Adrenal gland (tissue), 12 donors: Measurements from ENCODE around the gene ACAD8. TPM values are rescaled to one million over a fixed set of nuclear protein-coding genes. Genes with fewer than 3 reads are reported as not detected.

Experiments
- DNase-seq, 7 donors: peaks; one replicate each; pipeline ENCODE4 v3.0.0-alpha.2; 2019 to 2020
- H3K27ac ChIP-seq, 5 donors: fragments of 200-600 bp; sonication (generic) in 4 of 5; 1 replicate in 3 of 5; 2 replicates in 2 of 5; pipeline versions ENCODE4 v1.5.1 to v1.8.0; 2016 to 2020; ENCODE audit warnings: mild to moderate bottlenecking in 1 of 5
- H3K27me3 ChIP-seq: fragments of 200-600 bp; 2 replicates; pipeline ENCODE4 v1.8.0; 2021
- H3K36me3 ChIP-seq, 2 donors: fragments of 200-600 bp; replicated peaks in 1 of 2; 1 replicate in 1 of 2; 2 replicates in 1 of 2; pipeline versions ENCODE4 v1.5.1 to v1.8.0; 2018 to 2022
- H3K4me1 ChIP-seq, 2 donors: fragments of 200-600 bp; replicated peaks in 1 of 2; 1 replicate in 1 of 2; 2 replicates in 1 of 2; pipeline versions ENCODE4 v1.5.1 to v1.8.0; 2018 to 2021
- H3K4me3 ChIP-seq, 4 donors: fragments of 200-600 bp; sonication (generic) in 3 of 4; one replicate each; pipeline ENCODE4 v1.5.1; 2016 to 2018
- H3K9me3 ChIP-seq, 3 donors: fragments of 200-600 bp; sonication (generic) in 1 of 3; replicated peaks in 1 of 3; 1 replicate in 2 of 3; 2 replicates in 1 of 3; pipeline versions ENCODE4 v1.5.1 to v1.8.0; 2016 to 2021
- CTCF ChIP-seq, 6 experiments: fragments of 450-650 bp in 4 of 6; fragments of 200-600 bp in 2 of 6; sonication (generic) in 1 of 6; IDR thresholded peaks; 1 replicate in 5 of 6; 2 replicates in 1 of 6; pipeline versions ENCODE4 v1.5.1 to v1.8.0; 2016 to 2021; ENCODE audit warnings: antibody characterized with exemption in 6 of 6, mild to moderate bottlenecking in 2 of 6, moderate library complexity in 1 of 6
- POLR2A ChIP-seq, 2 donors: fragments of 450-650 bp; IDR thresholded peaks; one replicate each; pipeline ENCODE4 v1.6.1; 2017; ENCODE audit warnings: antibody characterized with exemption in 2 of 2, mild to moderate bottlenecking in 2 of 2, moderate library complexity in 1 of 2
- WGBS, 4 donors: extraction: QIAGEN DNeasy Blood & Tissue Kit in 2 of 4; methylation state at CpG; one replicate each; pipeline versions ENCODE4 v1.1.5 to v1.1.7; 2013 to 2017; 5-methylcytosine and 5-hydroxymethylcytosine counted together
- intact Hi-C, 2 donors: fragments of 100-400 bp; cut with DNase I; formaldehyde crosslinking; loops; one replicate each; pipeline versions ENCODE4 v1.14.1 to v1.15.0; 2022 to 2023
- polyA plus RNA-seq, 3 donors: library from polyadenylated mRNA; stranded (reverse); fragments of 200-250 nt in 2 of 3; fragments of 350-450 nt in 1 of 3; fragmentation: Illumina TruSeq in 1 of 3; extraction: RNeasy Lipid Tissue Mini Kit (QIAGEN cat#74804) in 1 of 3; gene quantifications; one replicate each; pipeline ENCODE4 v1.2.3, GENCODE V29; 2013 to 2014
- total RNA-seq, 9 donors: library from RNA; depleted of rRNA in 4 of 9; stranded (reverse); fragments of >200 nt in 4 of 9; fragments of 120-200 nt in 1 of 9; fragmentation: NEBNext Ultra II Directional in 1 of 9; extraction: Animal tissue kit (Norgen Biotek cat#: 25700) in 1 of 9; gene quantifications; one replicate each; pipeline versions ENCODE4 v1.1.0 to v1.2.4, GENCODE V29; 2013 to 2023
- donor health status: healthy with polysubstance abuse.
- donor health status: Bipolar disorder and iron deficiency.
- donor health status: DM: yes; HTN: yes; CAD: no.
- donor health status: DM: no; HTN: no; CAD: no.
- donor health status: DM: no; HTN: no; CAD: no.
- donor health status: DM: yes; HTN: yes; CAD: no.

ACAD8 gene
- total and polyA plus RNA-seq, 12 donors: 22.4 to 45.0 (median 35.0) TPM

- DNase-seq: peak; percentile 95 to 99 (median 98)
- Histone ChIP-seq H3K4me3 (peak within 1 kb of the TSS; percentile 63 to 97 (median 70)), H3K4me1 (peaks cover 14 to 46% of the 10 kb centered on the region in 2 donors), H3K36me3 (peaks cover 0 to 10% of the 10 kb centered on the region in 2 donors), H3K27me3 (no peaks in the 10 kb centered on the region), H3K9me3 (no peaks in the 10 kb centered on the region), H3K27ac (peak within 1 kb of the TSS; percentile 62 to 92 (median 89))
- intact Hi-C loops: no loop called here
- WGBS, 4 donors: 0 to 1% (median 0%) methylated on average over 29 to 89 of the region's 89 CpGs
- TF ChIP-seq CTCF (IDR thresholded peaks at IDR 0.05) (peak in 1 of 6 experiments; percentile 6), POLR2A (IDR thresholded peaks at IDR 0.05) (peak; percentile 85 to 93)
Observed at GRCh38 chr11:134223836-134224709, 29.3 kb upstream of the ACAD8 start, which contains the start of the genes NCAPD3 and VPS26B. TSS of gene NCAPD3 (minus strand) at chr11:134223967. CDS start at chr11:134223926, 41 bp downstream. TSS of gene VPS26B (plus strand) at chr11:134224671. CDS start at chr11:134225123, 452 bp downstream.

GRCh38 chr11:134224710-134225664 is 28.4 kb upstream of the ACAD8 start:
- Histone ChIP-seq H3K36me3 (peaks cover 0 to 2% of the 10 kb centered on the region in 2 donors), H3K9me3 (no peaks in the 10 kb centered on the region), H3K27ac (peak overlapping the region; percentile 57 to 92 (median 89)), H3K4me1 (peaks cover 14 to 55% of the 10 kb centered on the region in 2 donors), H3K4me3 (peak overlapping the region; percentile 26 to 97 (median 66)), H3K27me3 (no peaks in the 10 kb centered on the region)
- peak; percentile 60 to 91 (median 82) for DNase-seq
- TF ChIP-seq POLR2A (IDR thresholded peaks at IDR 0.05) (peak in 1 of 2 donors; percentile 74), CTCF (IDR thresholded peaks at IDR 0.05) (no peak)
- intact Hi-C loops: no loop called here
- 0 to 3% (median 1%) methylated on average over 8 to 93 of the region's 93 CpGs for WGBS, 4 donors

- Histone ChIP-seq H3K4me3 (no peak overlapping the region), H3K9me3 (no peaks in the 10 kb centered on the region), H3K27me3 (no peaks in the 10 kb centered on the region), H3K27ac (no peak overlapping the region), H3K36me3 (no peaks in the 10 kb centered on the region), H3K4me1 (peaks cover 18 to 67% of the 10 kb centered on the region in 2 donors)
- TF ChIP-seq POLR2A (IDR thresholded peaks at IDR 0.05) (no peak), CTCF (IDR thresholded peaks at IDR 0.05) (no peak)
- DNase-seq: no peak
- 80 to 90% (median 87%) methylated on average over 5 of the region's 5 CpGs for WGBS, 4 donors
- intact Hi-C loops: no loop called here
Observed at GRCh38 chr11:134226806-134227325, 26.5 kb upstream of the ACAD8 start.
